GM21786 (cell line): ENCODE data around the gene TGFA.

Source experiments
- ATAC-seq: cut with Tn5 transposase; IDR thresholded peaks from one replicate; pipeline ENCODE4 v1.9.1; 2021; ENCODE audit not compliant: unreplicated experiment

Gene TGFA

DNA sequence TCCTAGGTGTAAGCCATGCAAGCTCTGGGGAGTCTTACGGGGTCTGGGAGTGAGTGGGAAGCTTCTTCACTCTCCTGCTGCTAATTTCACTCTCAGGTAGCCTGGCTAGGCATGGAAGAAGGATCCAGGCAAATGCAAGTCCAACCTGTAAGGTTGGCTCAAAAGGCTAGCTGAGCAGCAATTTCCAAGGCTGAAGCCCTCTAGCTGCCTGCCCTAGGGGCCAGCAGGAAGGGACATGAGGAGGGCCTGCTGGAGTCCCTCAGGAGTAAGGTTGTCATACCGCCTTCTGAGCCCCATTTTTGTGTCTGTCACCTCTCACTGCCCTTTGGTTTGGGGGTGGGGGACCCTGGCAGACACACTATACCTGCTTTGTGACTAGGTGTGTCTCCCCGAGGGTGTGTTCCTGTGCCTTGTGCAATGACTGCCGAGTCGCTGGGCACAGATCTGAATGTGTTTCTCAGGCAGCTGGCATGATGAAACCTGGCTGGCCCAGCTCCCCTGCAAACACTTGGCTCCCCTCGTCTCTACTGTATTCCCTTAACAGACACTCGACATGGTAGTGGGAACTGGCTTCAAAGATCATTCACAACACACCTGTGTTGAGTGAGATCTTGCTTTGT is 127.8 kb downstream of the TGFA start:
- ATAC-seq, result no peak

DNA sequence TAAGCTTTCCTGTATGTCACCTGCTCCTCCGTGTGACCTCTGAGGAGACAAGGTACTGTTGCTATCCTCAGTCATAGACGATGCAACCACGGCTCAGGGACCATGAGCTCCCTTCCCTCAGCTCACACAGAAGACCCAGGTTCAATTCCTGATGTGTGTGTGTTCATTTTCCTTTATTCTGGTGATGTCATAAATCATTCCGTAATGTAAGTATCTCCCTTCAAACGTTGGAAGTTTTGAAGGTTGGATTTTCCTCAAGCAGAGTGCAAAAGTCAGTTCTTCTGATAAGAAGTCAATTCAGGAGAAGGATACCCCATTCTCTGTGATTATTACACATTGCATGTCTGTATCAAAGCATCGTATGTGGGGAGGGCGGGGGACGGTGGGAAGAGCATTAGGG is 132.9 kb downstream of the TGFA start:
- ATAC-seq, result no peak

DNA sequence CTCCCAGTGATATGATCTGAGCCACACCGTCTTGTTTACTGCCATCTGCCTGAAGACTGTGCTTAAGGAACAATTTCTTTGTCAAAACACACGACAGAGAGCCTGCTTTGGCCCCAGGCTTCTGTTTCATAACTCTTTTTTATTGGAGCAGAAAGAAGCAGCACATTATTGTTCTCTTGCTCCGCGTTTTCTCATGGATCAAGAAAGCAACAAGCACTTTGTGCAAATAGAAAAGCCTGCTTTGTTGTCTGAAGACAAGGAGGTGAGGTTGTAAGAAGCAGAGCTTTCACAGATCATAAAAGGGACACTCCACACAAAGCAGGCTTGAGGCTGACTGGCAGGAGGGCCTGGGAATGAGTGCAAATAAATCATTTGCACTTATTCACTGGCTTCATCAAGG is 133.5 kb downstream of the TGFA start:
- ATAC-seq, result no peak

DNA sequence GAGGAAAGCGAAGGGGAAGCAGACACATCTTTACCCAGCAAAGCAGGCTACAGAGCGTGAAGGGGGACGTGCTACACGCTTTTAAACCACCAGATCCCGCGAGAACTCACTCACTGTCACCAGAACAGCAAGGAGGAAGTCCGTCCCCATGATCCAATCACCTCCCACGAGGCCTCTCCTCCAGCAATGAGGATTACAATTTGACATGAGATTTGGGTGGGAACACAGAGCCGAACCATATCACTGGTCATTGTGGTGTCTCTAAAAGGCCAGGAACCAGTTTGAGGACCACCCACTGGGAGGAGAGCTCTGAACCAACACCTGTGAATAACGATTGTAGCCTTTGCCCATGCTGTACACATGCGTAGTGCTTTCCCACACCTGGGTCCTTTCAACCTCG is 135.1 kb downstream of the TGFA start:
- no peak for ATAC-seq

DNA sequence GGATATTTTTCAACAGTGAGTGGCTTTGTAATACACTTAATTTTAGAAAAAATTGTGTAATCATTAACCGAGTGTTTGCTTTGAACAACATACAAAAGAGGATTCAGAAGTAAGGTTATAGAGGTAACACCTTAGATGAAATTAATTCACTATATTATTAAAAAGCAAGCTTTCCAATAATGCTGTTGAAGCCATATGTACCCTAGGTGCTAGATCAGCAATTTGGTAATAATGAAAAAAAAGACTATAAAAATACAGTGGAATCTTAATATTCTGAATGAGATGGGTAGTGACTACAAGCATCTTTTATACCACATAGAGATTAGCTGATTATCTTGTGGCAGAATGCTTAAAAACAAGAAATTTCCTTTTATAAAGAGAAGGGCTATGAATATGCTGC is 136.6 kb downstream of the TGFA start:
- no peak for ATAC-seq

DNA sequence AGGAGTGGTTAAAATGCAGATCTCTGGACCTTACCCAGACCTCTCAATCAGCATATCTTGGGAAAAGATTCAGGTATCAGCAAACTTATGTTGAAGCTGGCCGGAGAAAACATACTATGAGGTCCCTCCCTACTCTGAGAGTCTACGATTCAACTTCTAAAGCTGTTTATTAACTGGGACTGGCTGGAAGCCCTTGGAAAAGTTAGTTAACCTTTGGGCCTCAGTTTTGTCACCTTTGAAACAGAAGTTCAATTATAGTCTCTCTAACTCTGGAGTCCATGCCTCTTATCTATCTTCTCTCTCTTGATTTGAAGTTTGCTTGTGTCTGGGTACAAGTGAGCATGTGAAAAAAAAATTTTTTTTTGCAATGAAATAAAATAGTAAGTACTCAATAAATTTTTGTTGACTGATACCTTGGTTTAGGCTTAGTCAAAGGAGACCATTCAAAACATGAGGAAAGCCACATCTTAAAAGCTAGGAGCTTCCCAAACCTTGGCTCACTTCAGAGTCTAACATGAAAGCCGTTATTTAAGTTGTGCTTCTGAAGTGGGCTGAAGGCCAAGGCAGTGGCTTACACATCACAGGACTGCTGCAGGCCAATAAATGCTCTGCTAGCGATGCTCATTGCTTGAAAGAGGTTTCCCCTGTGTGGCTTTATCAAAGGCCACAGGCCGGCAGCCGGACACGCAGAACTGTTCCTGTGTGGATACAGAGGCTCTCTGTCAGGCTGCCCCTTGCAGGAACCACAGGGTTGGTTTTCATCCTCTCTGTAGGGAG is 141.1 kb downstream of the TGFA start:
- no peak for ATAC-seq

DNA sequence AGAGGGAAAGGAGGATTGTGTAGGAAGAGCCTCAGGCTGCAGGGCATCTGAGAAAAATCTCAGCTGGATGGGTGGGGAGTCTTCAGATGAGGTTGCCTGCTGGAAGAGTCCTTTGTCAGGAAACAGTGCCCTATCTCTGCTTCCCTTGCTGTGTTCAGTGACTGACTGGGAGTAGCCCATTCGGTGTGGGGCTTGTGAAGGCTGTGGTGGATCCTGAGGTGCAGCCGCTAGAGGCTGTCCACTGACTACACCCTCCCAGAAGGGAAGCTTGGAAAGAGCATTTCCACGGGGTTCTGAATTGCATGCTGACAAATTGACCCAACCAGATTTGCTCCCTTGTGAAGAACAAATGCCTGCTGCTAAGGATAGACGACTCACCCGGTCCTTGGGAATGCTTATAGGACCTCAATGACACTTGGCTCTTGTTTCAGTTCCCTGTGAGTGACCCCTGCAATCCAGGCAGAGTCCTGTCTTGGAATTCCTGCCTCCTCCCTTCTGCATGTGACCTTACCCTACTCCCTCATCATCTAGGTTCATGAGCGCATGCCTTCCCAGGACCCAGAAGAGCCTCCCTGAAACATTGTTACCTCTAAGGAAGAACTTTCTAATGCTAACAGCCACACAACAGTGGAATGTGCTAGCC is 142.0 kb downstream of the TGFA start:
- ATAC-seq, result no peak

DNA sequence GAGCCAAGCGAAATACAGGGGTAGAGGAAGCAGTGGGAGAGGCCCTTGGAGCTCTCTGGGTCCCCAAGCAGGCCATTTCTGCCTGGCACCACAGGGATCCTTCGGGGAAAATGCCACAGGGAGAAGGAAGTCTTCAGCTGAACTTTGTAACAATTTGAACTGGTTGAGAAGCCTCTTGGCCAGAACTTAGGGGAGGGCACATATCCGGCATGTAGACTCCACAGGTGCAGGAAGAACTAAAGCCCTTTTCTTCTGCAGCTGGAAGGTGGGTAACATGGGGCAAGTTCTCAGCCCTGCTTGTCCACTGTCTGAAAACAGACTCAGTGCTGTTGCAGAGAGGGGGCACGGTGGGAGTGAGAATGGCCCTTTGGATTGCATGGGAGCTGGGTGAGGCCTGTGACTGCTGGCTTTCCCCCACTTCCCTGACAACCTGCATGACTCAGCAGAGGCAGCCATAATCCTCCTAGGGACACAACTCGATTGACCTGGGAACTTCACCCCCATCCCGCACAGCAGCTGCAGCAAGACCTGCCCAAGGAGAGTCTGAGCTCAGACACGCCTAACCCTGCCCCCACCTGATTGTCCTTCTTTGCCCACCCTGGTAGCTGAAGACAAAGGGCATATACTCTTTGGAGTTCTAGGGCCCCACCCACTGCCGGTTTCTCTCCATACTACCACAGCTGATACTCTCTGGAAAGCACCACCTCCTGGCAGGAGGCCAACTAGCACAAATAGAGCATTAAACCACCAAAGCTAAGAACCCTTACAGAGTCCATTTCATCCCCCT is 150.2 kb downstream of the TGFA start:
- ATAC-seq, result no peak

DNA sequence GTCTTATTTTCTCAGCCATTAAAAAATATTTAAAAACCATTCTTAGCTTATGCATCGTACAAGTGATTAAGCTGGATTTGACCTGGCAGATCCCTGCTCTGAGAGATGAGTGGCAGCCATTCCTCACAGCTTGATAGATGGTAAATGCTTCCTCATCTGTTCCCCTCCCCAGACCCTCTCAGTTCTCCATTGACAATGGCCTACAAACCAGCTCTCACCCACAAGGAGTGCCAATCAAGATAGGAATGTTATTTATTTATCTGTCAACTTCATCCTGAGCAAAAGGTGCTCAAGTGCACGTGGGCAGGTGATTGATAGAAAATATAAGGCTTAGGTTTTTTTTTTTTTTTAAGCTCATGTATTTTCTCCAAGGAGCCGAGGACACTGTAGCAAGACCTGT is 153.1 kb downstream of the TGFA start:
- ATAC-seq, result no peak

DNA sequence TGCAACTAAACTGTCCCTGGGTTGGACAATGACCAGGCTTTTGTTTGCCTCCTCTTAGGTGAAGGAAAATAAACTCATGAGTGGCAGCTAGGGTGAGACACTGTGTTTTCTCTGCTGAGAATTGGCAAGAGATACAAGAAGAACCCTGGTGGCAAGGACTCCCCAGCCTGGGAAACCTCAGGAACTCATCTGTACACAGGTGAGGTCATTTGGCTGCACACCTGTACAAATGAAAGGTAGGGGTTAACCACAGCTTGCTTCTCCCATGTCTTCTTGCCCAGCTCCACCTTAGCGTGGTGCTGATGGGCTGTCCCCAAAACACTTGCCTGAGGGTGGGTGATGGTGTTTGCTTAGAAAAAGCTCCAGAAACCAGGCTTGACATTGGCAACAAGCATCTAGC is 154.6 kb downstream of the TGFA start:
- no peak for ATAC-seq
